ENCODE results near the gene REPS1.

- TF ChIP-seq CTCF (IDR thresholded peaks at IDR 0.05) (no peak), POLR2A (IDR thresholded peaks at IDR 0.05) (no peak)
Observed at GRCh38 chr6:138897031-138897430, 91.0 kb downstream of the REPS1 start.

Data from transverse colon (tissue), 3 donors.